Osteoblast (primary cell): ENCODE data around the gene RAD51B. TPM values are rescaled to one million over a fixed set of nuclear protein-coding genes. Genes with fewer than 3 reads are reported as not detected.

Experiments
- DNase-seq: peaks from one replicate; pipeline ENCODE4 v3.0.0; 2011; ENCODE audit warnings: low spot score, mixed read lengths; ENCODE audit not compliant: insufficient read length; ENCODE audit errors: missing footprints
- H2AFZ ChIP-seq: 2 replicates; pipeline ENCODE4 v1.6.0; 2011; ENCODE audit warnings: mild to moderate bottlenecking, low read length
- H3K27ac ChIP-seq: 2 replicates; pipeline ENCODE4 v1.5.1; 2011; ENCODE audit warnings: mild to moderate bottlenecking, low read depth, low read length, moderate library complexity
- H3K27me3 ChIP-seq: 2 replicates; pipeline ENCODE4 v1.6.0; 2012; ENCODE audit warnings: mild to moderate bottlenecking, control low read depth, inconsistent platforms, low read length, moderate library complexity; ENCODE audit not compliant: insufficient read depth
- H3K36me3 ChIP-seq: 2 replicates; pipeline ENCODE4 v1.5.1; 2011; ENCODE audit warnings: mild to moderate bottlenecking, low read length, control low read depth, moderate library complexity; ENCODE audit not compliant: insufficient read depth
- H3K4me1 ChIP-seq: 2 replicates; pipeline ENCODE4 v1.5.1; 2011; ENCODE audit warnings: mild to moderate bottlenecking, low read length, control low read depth, moderate library complexity; ENCODE audit not compliant: insufficient read depth
- H3K4me2 ChIP-seq: 2 replicates; pipeline ENCODE4 v1.6.0; 2011; ENCODE audit warnings: mild to moderate bottlenecking, low read length; ENCODE audit not compliant: insufficient read depth
- H3K4me3 ChIP-seq: fragments of 200-600 bp; sonication (generic); 3 replicates; pipeline ENCODE4 v1.5.1; 2012; ENCODE audit warnings: mild to moderate bottlenecking, low read length, inconsistent platforms; ENCODE audit not compliant: insufficient read depth
- H3K79me2 ChIP-seq: 2 replicates; pipeline ENCODE4 v1.6.0; 2012; ENCODE audit warnings: mild to moderate bottlenecking, low read length, control low read depth, inconsistent platforms; ENCODE audit not compliant: insufficient read depth
- H3K9me3 ChIP-seq: 2 replicates; pipeline ENCODE4 v1.5.1; 2011; ENCODE audit warnings: low read depth, low read length, control low read depth
- H4K20me1 ChIP-seq: 2 replicates; pipeline ENCODE4 v1.6.0; 2012; ENCODE audit warnings: mild to moderate bottlenecking, low read length, control low read depth; ENCODE audit not compliant: insufficient read depth
- total RNA-seq: library from RNA; depleted of rRNA; stranded (reverse); fragments of >200 nt; gene quantifications from 2 replicates; pipeline ENCODE4 v1.2.3, GENCODE V29; 2012
- TF ChIP-seq, protein P1 (sequence below): IDR thresholded peaks from 2 replicates; pipeline ENCODE4 v1.5.1; 2011; ENCODE audit warnings: mild to moderate bottlenecking, low read depth, low read length, moderate library complexity; ENCODE audit errors: extremely low read depth

RAD51B gene
- total RNA-seq, 1 donor: 13.8 TPM

DNA sequence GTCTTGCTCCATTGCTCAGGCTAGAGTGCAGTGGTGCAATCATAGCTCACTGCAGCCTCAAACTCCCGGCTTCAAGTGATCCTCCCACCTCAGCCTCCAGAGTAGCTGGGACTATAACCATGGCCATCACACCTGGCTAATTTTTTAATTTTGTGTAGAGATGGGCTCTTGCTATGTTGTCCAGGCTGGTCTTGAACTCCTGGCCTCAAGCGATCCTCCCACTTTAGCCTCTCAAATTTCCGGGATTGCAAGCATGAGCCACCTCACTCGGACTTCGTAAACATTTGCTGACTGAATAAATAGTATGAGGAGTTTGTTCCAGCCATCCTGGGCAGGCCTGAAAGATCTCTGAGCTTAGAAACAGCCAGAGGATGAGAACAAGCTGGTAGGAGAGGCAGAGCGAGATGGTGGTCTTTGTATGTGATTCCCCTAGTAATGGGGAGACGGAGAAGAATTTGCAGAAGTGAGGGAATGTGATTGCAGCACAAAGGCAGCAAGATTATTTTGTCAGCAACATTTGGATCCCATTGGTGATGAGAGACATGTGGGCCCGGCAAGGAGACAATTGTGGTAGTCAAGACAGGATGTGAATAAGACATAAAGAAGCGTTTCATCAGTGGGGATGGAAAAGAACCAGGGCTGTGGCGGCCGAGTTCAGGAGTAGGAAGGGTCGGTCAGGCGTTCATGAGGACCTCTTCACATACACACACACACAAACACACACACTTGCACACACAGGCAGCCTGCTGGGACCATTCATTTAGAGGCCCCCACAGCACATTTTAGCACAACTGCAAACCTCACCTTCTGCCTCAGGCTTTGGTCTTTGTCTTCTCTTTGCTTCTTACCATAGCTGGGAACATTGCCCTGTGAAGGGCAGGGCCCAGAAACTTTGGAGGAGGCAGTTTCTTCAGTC lies 817.8 kb downstream of the RAD51B start:
- Histone ChIP-seq H3K9me3 (no peaks in the 10 kb centered on the region), H3K79me2 (no peaks in the 10 kb centered on the region), H3K27ac (no peak overlapping the region), H3K4me1 (peaks cover 16% of the 10 kb centered on the region), H3K27me3 (no peaks in the 10 kb centered on the region), H3K4me3 (no peak overlapping the region), H2AFZ (peak overlapping the region; percentile 81), H4K20me1 (no peaks in the 10 kb centered on the region), H3K36me3 (no peaks in the 10 kb centered on the region), H3K4me2 (no peak overlapping the region)
- TF ChIP-seq, protein P1, sequence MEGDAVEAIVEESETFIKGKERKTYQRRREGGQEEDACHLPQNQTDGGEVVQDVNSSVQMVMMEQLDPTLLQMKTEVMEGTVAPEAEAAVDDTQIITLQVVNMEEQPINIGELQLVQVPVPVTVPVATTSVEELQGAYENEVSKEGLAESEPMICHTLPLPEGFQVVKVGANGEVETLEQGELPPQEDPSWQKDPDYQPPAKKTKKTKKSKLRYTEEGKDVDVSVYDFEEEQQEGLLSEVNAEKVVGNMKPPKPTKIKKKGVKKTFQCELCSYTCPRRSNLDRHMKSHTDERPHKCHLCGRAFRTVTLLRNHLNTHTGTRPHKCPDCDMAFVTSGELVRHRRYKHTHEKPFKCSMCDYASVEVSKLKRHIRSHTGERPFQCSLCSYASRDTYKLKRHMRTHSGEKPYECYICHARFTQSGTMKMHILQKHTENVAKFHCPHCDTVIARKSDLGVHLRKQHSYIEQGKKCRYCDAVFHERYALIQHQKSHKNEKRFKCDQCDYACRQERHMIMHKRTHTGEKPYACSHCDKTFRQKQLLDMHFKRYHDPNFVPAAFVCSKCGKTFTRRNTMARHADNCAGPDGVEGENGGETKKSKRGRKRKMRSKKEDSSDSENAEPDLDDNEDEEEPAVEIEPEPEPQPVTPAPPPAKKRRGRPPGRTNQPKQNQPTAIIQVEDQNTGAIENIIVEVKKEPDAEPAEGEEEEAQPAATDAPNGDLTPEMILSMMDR: no peak
- peak; percentile 31 for DNase-seq

- TF ChIP-seq, protein P1: no peak
- no peak for DNase-seq
- no peak overlapping the region for H3K27ac ChIP-seq
Observed at GRCh38 chr14:68638141-68638999, 818.8 kb downstream of the RAD51B start.

DNA sequence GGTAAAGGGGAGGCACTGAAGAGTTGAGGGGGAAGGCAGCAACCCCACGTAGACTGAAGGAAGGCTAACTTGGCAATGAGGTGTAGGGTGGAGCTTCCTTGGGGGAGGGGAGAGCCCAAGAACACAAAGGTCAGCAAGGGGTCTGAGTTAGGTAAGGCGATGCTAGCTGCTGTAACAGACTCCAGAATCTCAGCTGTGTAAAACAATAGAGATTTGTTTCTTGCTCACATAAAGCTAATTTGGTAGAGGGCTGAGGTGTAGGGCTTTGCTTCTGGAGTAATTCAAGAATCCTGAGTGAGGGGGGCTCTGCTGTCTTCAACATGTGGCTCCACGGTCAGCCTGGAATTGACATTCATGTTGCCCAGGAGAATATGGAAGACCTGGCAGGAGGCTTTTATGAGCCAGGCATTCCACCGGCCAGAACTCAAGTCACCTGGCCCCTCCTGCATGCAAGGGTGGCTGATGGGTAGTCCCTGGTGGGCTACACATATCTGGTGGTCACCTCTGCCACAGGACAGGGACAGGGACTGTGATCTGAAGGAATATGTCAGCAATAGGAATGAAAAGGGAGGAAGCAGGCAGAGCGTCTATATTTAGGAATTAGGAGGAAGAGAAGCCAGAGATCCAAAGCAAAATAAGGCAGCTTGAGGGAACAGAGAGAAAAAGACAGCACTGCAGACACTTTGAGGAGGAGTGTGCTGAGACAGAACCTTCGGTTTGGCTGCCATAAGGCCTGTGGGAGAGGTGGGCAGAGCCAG lies 819.6 kb downstream of the RAD51B start:
- H3K27ac ChIP-seq: no peak overlapping the region
- TF ChIP-seq, protein P1: no peak

More at GRCh38 chr14:68638141-68638999, 818.8 kb downstream of the RAD51B start:
- H3K4me1 ChIP-seq: peaks cover 12% of the 10 kb centered on the region
- no peaks in the 10 kb centered on the region for H3K9me3 ChIP-seq
- H3K36me3 ChIP-seq: no peaks in the 10 kb centered on the region
- H3K4me3 ChIP-seq: no peak overlapping the region
- H3K27me3 ChIP-seq: no peaks in the 10 kb centered on the region
- no peaks in the 10 kb centered on the region for H4K20me1 ChIP-seq
- no peak overlapping the region for H2AFZ ChIP-seq
- no peaks in the 10 kb centered on the region for H3K79me2 ChIP-seq
- H3K4me2 ChIP-seq: no peak overlapping the region

More for the DNA sequence above, 819.6 kb downstream of the RAD51B start:
- H3K27me3 ChIP-seq: no peaks in the 10 kb centered on the region
- H2AFZ ChIP-seq: peak overlapping the region; percentile 36
- no peaks in the 10 kb centered on the region for H3K79me2 ChIP-seq
- H4K20me1 ChIP-seq: no peaks in the 10 kb centered on the region
- H3K4me3 ChIP-seq: no peak overlapping the region
- no peak overlapping the region for H3K4me2 ChIP-seq
- no peaks in the 10 kb centered on the region for H3K36me3 ChIP-seq
- no peaks in the 10 kb centered on the region for H3K9me3 ChIP-seq
- no peak for DNase-seq
- H3K4me1 ChIP-seq: peaks cover 8% of the 10 kb centered on the region
